T-helper 1 cell treated with Interleukin-12 subunit alpha and Interleukin-12 subunit beta and Interleukin-4 antibody, amounts not matched to agents 30 μg/mL and 1 μg/mL, for 36 hours (primary cell): ENCODE measurements around the gene PSMA7.
"Not testable (repeated sequence)": the region's sequence is repeated elsewhere in the genome, so short reads cannot be mapped to it uniquely, and the experiment has no call there.

Experiments
- H3K27ac Mint-ChIP-seq: one replicate; pipeline ENCODE4 v1.8.0; 2021; ENCODE audit warnings: mild to moderate bottlenecking, mixed read lengths
- H3K27me3 Mint-ChIP-seq: one replicate; pipeline ENCODE4 v1.8.0; 2021; ENCODE audit warnings: low read depth, mixed read lengths
- H3K36me3 Mint-ChIP-seq: one replicate; pipeline ENCODE4 v1.8.0; 2021; ENCODE audit warnings: low read depth, mixed read lengths
- H3K4me1 Mint-ChIP-seq: one replicate; pipeline ENCODE4 v1.8.0; 2021; ENCODE audit warnings: low read depth, mixed read lengths
- H3K4me3 Mint-ChIP-seq: one replicate; pipeline ENCODE4 v1.8.0; 2021; ENCODE audit warnings: mild to moderate bottlenecking, moderate library complexity, mixed read lengths
- H3K9me3 Mint-ChIP-seq: one replicate; pipeline ENCODE4 v1.8.0; 2021; ENCODE audit warnings: mixed read lengths

Gene PSMA7

GRCh38 chr20:62117658-62118057 is 25.5 kb downstream of the PSMA7 start:
- Mint-ChIP-seq H3K27me3 (no peaks in the 10 kb centered on the region), H3K4me3 (no peak overlapping the region), H3K4me1 (peaks cover 15% of the 10 kb centered on the region), H3K36me3 (peaks cover 1% of the 10 kb centered on the region), H3K9me3 (peaks cover 8% of the 10 kb centered on the region), H3K27ac (no peak overlapping the region)

- peaks cover 15% of the 10 kb centered on the region for H3K4me1 Mint-ChIP-seq
- H3K27ac Mint-ChIP-seq, result no peak overlapping the region
- peaks cover 11% of the 10 kb centered on the region for H3K9me3 Mint-ChIP-seq
- no peaks in the 10 kb centered on the region for H3K27me3 Mint-ChIP-seq
- H3K4me3 Mint-ChIP-seq, result no peak overlapping the region
- H3K36me3 Mint-ChIP-seq, result peaks cover 1% of the 10 kb centered on the region
Measured at GRCh38 chr20:62117362-62117646, 25.9 kb downstream of the PSMA7 start.

- Mint-ChIP-seq H3K9me3 (peaks cover 14% of the 10 kb centered on the region), H3K36me3 (peaks cover 1% of the 10 kb centered on the region), H3K4me1 (peaks cover 15% of the 10 kb centered on the region), H3K27ac (no peak overlapping the region), H3K4me3 (no peak overlapping the region), H3K27me3 (no peaks in the 10 kb centered on the region)
Measured at GRCh38 chr20:62116558-62117361, 26.4 kb downstream of the PSMA7 start.

GRCh38 chr20:62115800-62116407 is 27.3 kb downstream of the PSMA7 start:
- not testable (repeated sequence) for H3K4me3 Mint-ChIP-seq, H3K27ac Mint-ChIP-seq, H3K36me3 Mint-ChIP-seq, H3K27me3 Mint-ChIP-seq
- Mint-ChIP-seq H3K9me3 (peaks cover 19% of the 10 kb centered on the region), H3K4me1 (peaks cover 10% of the 10 kb centered on the region)

GRCh38 chr20:62114894-62115293 is 28.3 kb downstream of the PSMA7 start:
- H3K27ac Mint-ChIP-seq, result no peak overlapping the region
- H3K27me3 Mint-ChIP-seq, result no peaks in the 10 kb centered on the region
- H3K9me3 Mint-ChIP-seq, result peaks cover 25% of the 10 kb centered on the region

GRCh38 chr20:62112368-62112767 is 30.8 kb downstream of the PSMA7 start:
- Mint-ChIP-seq H3K27ac (no peak overlapping the region), H3K4me3 (no peak overlapping the region), H3K4me1 (peaks cover 2% of the 10 kb centered on the region), H3K27me3 (no peaks in the 10 kb centered on the region), H3K36me3 (peaks cover 3% of the 10 kb centered on the region), H3K9me3 (peaks cover 46% of the 10 kb centered on the region)

More at GRCh38 chr20:62114894-62115293, 28.3 kb downstream of the PSMA7 start:
- Mint-ChIP-seq H3K4me1 (peaks cover 6% of the 10 kb centered on the region), H3K4me3 (no peak overlapping the region), H3K36me3 (peaks cover 2% of the 10 kb centered on the region)

GRCh38 chr20:62111148-62111547 is 32.0 kb downstream of the PSMA7 start:
- Mint-ChIP-seq H3K4me1 (no peaks in the 10 kb centered on the region), H3K27me3 (no peaks in the 10 kb centered on the region), H3K36me3 (peaks cover 3% of the 10 kb centered on the region), H3K4me3 (no peak overlapping the region), H3K27ac (no peak overlapping the region), H3K9me3 (peaks cover 56% of the 10 kb centered on the region)

GRCh38 chr20:62105592-62105991 is 37.6 kb downstream of the PSMA7 start:
- Mint-ChIP-seq H3K4me3 (no peak overlapping the region), H3K4me1 (no peaks in the 10 kb centered on the region), H3K9me3 (peaks cover 67% of the 10 kb centered on the region), H3K27me3 (no peaks in the 10 kb centered on the region), H3K27ac (no peak overlapping the region), H3K36me3 (peaks cover 2% of the 10 kb centered on the region)

GRCh38 chr20:62104791-62105345 is 38.3 kb downstream of the PSMA7 start:
- no peaks in the 10 kb centered on the region for H3K27me3 Mint-ChIP-seq
- H3K36me3 Mint-ChIP-seq, result peaks cover 2% of the 10 kb centered on the region
- H3K27ac Mint-ChIP-seq, result no peak overlapping the region
- H3K4me1 Mint-ChIP-seq, result no peaks in the 10 kb centered on the region
- H3K4me3 Mint-ChIP-seq, result no peak overlapping the region
- peaks cover 67% of the 10 kb centered on the region for H3K9me3 Mint-ChIP-seq

- no peak overlapping the region for H3K27ac Mint-ChIP-seq
- H3K36me3 Mint-ChIP-seq, result peaks cover 2% of the 10 kb centered on the region
- no peak overlapping the region for H3K4me3 Mint-ChIP-seq
- H3K27me3 Mint-ChIP-seq, result no peaks in the 10 kb centered on the region
- peaks cover 71% of the 10 kb centered on the region for H3K9me3 Mint-ChIP-seq
- no peaks in the 10 kb centered on the region for H3K4me1 Mint-ChIP-seq
Measured at GRCh38 chr20:62104234-62104789, 38.9 kb downstream of the PSMA7 start.

GRCh38 chr20:62103508-62104233 is 39.5 kb downstream of the PSMA7 start:
- Mint-ChIP-seq H3K9me3 (peaks cover 67% of the 10 kb centered on the region), H3K27ac (no peak overlapping the region), H3K4me1 (no peaks in the 10 kb centered on the region), H3K4me3 (no peak overlapping the region), H3K27me3 (no peaks in the 10 kb centered on the region), H3K36me3 (peaks cover 2% of the 10 kb centered on the region)

- H3K4me1 Mint-ChIP-seq, result no peaks in the 10 kb centered on the region
- peaks cover 44% of the 10 kb centered on the region for H3K9me3 Mint-ChIP-seq
- no peaks in the 10 kb centered on the region for H3K27me3 Mint-ChIP-seq
- H3K4me3 Mint-ChIP-seq, result no peak overlapping the region
- H3K27ac Mint-ChIP-seq, result no peak overlapping the region
- H3K36me3 Mint-ChIP-seq, result no peaks in the 10 kb centered on the region
Measured at GRCh38 chr20:62101078-62101477, 42.1 kb downstream of the PSMA7 start.

GRCh38 chr20:62097881-62098407 is 45.2 kb downstream of the PSMA7 start:
- Mint-ChIP-seq H3K36me3 (no peaks in the 10 kb centered on the region), H3K9me3 (peaks cover 26% of the 10 kb centered on the region), H3K4me1 (no peaks in the 10 kb centered on the region), H3K4me3 (no peak overlapping the region), H3K27me3 (no peaks in the 10 kb centered on the region), H3K27ac (no peak overlapping the region)
